Skeletal muscle tissue (tissue), 4 donors: ENCODE measurements around the gene RCN2. TPM values are rescaled to one million over a fixed set of nuclear protein-coding genes. Genes with fewer than 3 reads are reported as not detected.
A peak's percentile ranks its signal among the peaks of the same experiment; 100 is the strongest.
"Not testable (repeated sequence)": the region's sequence is repeated elsewhere in the genome, so short reads cannot be mapped to it uniquely, and the experiment has no call there.

Experiments used
- H3K27ac ChIP-seq: one replicate; pipeline ENCODE4 v1.7.0; 2013; ENCODE audit warnings: mild to moderate bottlenecking, low read depth, low read length, inconsistent platforms
- H3K27me3 ChIP-seq, 3 donors: one replicate each; pipeline ENCODE4 v1.7.0; 2013; ENCODE audit warnings: low read length in 3 of 3; ENCODE audit not compliant: control insufficient read depth in 3 of 3, insufficient read depth in 3 of 3
- H3K36me3 ChIP-seq, 3 donors: one replicate each; pipeline ENCODE4 v1.7.0; 2013; ENCODE audit warnings: low read length in 3 of 3; ENCODE audit not compliant: control insufficient read depth in 3 of 3, insufficient read depth in 3 of 3
- H3K4me1 ChIP-seq, 3 donors: one replicate each; pipeline ENCODE4 v1.7.0; 2013; ENCODE audit warnings: low read length in 3 of 3, mild to moderate bottlenecking in 3 of 3; ENCODE audit not compliant: control insufficient read depth in 3 of 3, insufficient read depth in 3 of 3
- H3K4me3 ChIP-seq, 3 donors: one replicate each; pipeline ENCODE4 v1.7.0; 2013; ENCODE audit warnings: low read length in 3 of 3
- H3K9ac ChIP-seq, 3 donors: one replicate each; pipeline ENCODE4 v1.7.0; 2013; ENCODE audit warnings: low read length in 3 of 3, mild to moderate bottlenecking in 3 of 3, moderate library complexity in 2 of 3, low read depth in 1 of 3
- H3K9me3 ChIP-seq, 3 donors: one replicate each; pipeline ENCODE4 v1.7.0; 2013; ENCODE audit warnings: low read length in 3 of 3; ENCODE audit not compliant: control insufficient read depth in 3 of 3
- total RNA-seq: library from RNA; depleted of rRNA; stranded (reverse); fragments of >200 nt; gene quantifications from one replicate; pipeline ENCODE4 v1.2.3, GENCODE V29; 2014
- donor health status: Osteomylitis.

The RCN2 gene
- total RNA-seq, 1 donor from 2014 or later: 27.1 TPM

- peaks cover 9 to 16% (median 13%) of the 10 kb centered on the region in 3 donors for H3K36me3 ChIP-seq
- no peaks in the 10 kb centered on the region for H3K27me3 ChIP-seq
- H3K27ac ChIP-seq: no peak overlapping the region
- no peaks in the 10 kb centered on the region for H3K4me1 ChIP-seq
- no peaks in the 10 kb centered on the region for H3K9me3 ChIP-seq
- no peak overlapping the region for H3K9ac ChIP-seq
- H3K4me3 ChIP-seq: no peak overlapping the region
These were observed 19.7 kb downstream of the RCN2 start for GRCh38 chr15:76951220-76951619.

- H3K9me3 ChIP-seq: no peaks in the 10 kb centered on the region
- H3K27ac ChIP-seq: no peak overlapping the region
- H3K4me1 ChIP-seq: no peaks in the 10 kb centered on the region
- H3K27me3 ChIP-seq: no peaks in the 10 kb centered on the region
- H3K9ac ChIP-seq: no peak overlapping the region
- peaks cover 5 to 8% (median 6%) of the 10 kb centered on the region in 3 donors for H3K36me3 ChIP-seq
- H3K4me3 ChIP-seq: no peak overlapping the region
These were observed 22.4 kb downstream of the RCN2 start for GRCh38 chr15:76953913-76954312.

DNA sequence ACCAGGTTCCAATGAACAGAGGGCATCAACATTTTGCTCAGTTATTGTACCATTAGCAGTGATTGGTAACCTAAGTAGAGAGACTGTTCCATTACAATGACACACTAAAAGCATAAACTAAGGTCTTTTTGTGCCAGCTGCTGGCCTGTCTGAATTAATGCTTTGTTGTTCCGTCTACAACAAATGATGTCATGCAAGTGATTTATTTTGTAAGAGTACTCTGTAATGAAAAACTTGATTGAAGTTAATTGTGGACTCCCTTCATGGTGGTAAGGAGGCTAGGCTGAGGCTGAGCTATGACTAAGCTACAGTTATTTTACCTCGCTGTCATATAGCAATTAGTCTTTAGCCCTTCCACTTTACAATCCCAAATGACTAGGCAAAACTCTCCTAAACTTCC lies 23.2 kb downstream of the RCN2 start:
- Histone ChIP-seq H3K4me3 (no peak overlapping the region), H3K36me3 (peaks cover 3 to 6% (median 6%) of the 10 kb centered on the region in 3 donors), H3K9ac (no peak overlapping the region), H3K9me3 (no peaks in the 10 kb centered on the region), H3K27me3 (no peaks in the 10 kb centered on the region), H3K4me1 (no peaks in the 10 kb centered on the region), H3K27ac (no peak overlapping the region)

DNA sequence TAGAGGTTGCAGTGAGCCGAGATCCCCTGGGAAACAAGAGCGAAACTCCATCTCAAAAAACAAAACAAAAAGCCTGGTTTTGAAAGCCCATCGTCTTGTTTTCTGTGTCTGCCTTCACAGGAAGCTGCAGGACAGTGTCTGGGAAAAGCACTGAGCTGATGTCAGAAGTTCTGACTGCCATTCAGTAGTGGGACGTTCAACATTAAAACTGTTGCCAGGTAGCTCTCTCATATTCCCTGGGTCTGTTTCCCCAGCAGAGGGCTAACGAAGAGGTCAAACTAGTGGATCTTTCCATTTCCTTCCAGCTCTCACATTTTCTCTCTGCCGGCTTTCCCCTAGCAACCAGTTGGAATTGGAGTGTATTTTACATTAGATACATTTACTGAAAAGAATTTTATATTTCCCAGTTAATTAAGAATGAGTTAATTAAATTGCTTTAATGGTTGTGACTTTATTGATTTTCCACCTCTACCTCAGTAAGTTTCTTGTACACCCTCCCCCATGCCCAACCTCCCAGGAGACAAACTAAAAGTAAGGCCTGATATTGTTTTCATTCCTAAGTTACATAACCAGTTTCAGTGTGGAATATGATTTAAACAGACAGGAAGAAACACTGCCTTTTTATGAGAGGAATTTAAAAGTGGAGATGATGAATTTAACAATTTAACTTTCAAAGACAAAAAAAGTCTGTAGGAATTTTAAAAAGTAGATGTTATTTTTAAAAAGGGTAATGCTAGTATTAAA lies 29.9 kb downstream of the RCN2 start:
- Histone ChIP-seq H3K9ac (no peak overlapping the region), H3K4me1 (peaks cover 0 to 6% (median 5%) of the 10 kb centered on the region in 3 donors), H3K36me3 (no peaks in the 10 kb centered on the region), H3K27me3 (peaks cover 0 to 3% (median 0%) of the 10 kb centered on the region in 3 donors), H3K4me3 (no peak overlapping the region), H3K9me3 (no peaks in the 10 kb centered on the region), H3K27ac (no peak overlapping the region)

GRCh38 chr15:76962337-76963013 lies 30.9 kb downstream of the RCN2 start:
- H3K4me3 ChIP-seq: no peak overlapping the region
- no peaks in the 10 kb centered on the region for H3K36me3 ChIP-seq
- peaks cover 0 to 3% (median 0%) of the 10 kb centered on the region in 3 donors for H3K27me3 ChIP-seq
- no peak overlapping the region for H3K27ac ChIP-seq
- no peak overlapping the region for H3K9ac ChIP-seq
- no peaks in the 10 kb centered on the region for H3K9me3 ChIP-seq
- peaks cover 0 to 6% (median 5%) of the 10 kb centered on the region in 3 donors for H3K4me1 ChIP-seq

DNA sequence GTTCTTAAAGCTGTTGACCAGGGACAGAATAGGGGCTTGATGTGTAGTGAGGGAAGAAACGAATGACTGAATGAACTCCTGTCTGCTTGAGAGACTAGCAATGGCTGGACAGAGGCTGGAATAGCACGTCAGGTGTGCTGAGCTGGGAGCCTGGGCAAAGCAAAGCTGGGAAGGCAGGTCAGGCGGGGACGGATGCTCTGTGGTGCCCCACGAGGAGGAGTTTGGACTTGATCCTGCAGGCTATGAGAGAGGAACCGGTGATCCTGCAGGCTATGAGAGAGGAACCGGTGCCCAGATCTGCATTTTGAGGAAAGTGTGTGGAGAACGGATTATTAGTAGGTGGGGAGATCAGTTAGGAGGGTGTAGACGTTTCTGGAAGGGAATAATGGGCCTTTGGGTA lies 32.0 kb downstream of the RCN2 start:
- Histone ChIP-seq H3K4me1 (peaks cover 0 to 6% (median 5%) of the 10 kb centered on the region in 3 donors), H3K36me3 (no peaks in the 10 kb centered on the region), H3K27ac (no peak overlapping the region), H3K27me3 (peaks cover 0 to 3% (median 0%) of the 10 kb centered on the region in 3 donors), H3K4me3 (no peak overlapping the region), H3K9me3 (no peaks in the 10 kb centered on the region), H3K9ac (peak overlapping the region in 1 of 3 donors; percentile 48)

- H3K27me3 ChIP-seq: peaks cover 0 to 3% (median 0%) of the 10 kb centered on the region in 3 donors
- H3K4me3 ChIP-seq: no peak overlapping the region
These were observed 32.6 kb downstream of the RCN2 start for GRCh38 chr15:76964157-76964556.

GRCh38 chr15:76966051-76966450 lies 34.5 kb downstream of the RCN2 start:
- H3K4me3 ChIP-seq, H3K4me1 ChIP-seq, H3K27me3 ChIP-seq, H3K36me3 ChIP-seq, H3K9me3 ChIP-seq, H3K9ac ChIP-seq, H3K27ac ChIP-seq: not testable (repeated sequence)

More at GRCh38 chr15:76964157-76964556, 32.6 kb downstream of the RCN2 start:
- H3K4me1 ChIP-seq: peaks cover 0 to 6% (median 5%) of the 10 kb centered on the region in 3 donors
- H3K9me3 ChIP-seq: no peaks in the 10 kb centered on the region
- H3K9ac ChIP-seq: no peak overlapping the region
- H3K36me3 ChIP-seq: no peaks in the 10 kb centered on the region
- H3K27ac ChIP-seq: no peak overlapping the region

DNA sequence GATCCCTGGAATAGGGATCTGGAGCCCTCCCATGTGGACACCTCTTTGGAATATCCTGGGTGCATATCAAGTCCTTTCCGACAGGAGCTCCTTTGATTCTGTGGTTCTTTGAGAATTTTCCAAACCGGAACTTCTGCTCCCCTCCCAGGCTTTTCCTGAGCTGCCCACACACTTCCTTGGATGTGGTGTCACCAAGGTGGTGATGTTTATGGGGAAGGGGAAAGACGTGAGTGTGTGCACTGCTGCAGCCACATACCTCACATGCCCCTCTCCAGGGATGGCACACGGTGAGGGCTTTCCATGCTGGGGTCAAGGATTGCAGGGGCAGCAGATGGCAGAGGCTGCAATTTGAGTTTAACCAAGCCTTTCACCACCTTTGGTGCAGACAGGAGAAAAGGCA lies 35.5 kb downstream of the RCN2 start:
- no peak overlapping the region for H3K9ac ChIP-seq
- H3K4me3 ChIP-seq: no peak overlapping the region
- H3K4me1 ChIP-seq: peaks cover 0 to 6% (median 3%) of the 10 kb centered on the region in 3 donors
- no peak overlapping the region for H3K27ac ChIP-seq
- H3K27me3 ChIP-seq: peaks cover 0 to 3% (median 0%) of the 10 kb centered on the region in 3 donors
- no peaks in the 10 kb centered on the region for H3K9me3 ChIP-seq
- no peaks in the 10 kb centered on the region for H3K36me3 ChIP-seq

DNA sequence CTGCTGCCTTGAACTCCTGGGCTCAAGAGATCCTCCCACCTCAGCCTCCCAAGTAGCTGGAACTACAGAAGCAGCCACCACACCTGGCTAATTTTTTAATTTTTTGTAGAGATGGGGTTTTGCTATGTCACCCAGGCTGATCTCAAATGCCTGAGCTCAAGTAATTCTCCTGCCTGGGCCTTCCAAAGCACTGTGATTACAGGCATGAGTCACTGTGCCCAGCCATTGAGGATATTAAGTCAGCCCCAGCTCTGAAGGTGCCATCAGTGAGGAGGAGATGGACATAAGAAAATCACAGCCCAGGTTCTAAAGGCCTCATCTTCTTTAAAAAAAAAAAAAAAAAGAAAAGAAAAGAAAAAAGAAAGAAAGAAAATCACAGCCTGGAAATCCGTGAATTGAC lies 36.8 kb downstream of the RCN2 start:
- peaks cover 0 to 3% (median 0%) of the 10 kb centered on the region in 3 donors for H3K27me3 ChIP-seq
- peaks cover 6 to 11% (median 6%) of the 10 kb centered on the region in 3 donors for H3K4me1 ChIP-seq
- H3K9ac ChIP-seq: no peak overlapping the region
- H3K4me3 ChIP-seq: no peak overlapping the region
- no peaks in the 10 kb centered on the region for H3K9me3 ChIP-seq
- no peaks in the 10 kb centered on the region for H3K36me3 ChIP-seq
- no peak overlapping the region for H3K27ac ChIP-seq
